GM18511 (cell line): ENCODE measurements around the gene SINHCAF.
"Not testable (repeated sequence)": the region's sequence is repeated elsewhere in the genome, so short reads cannot be mapped to it uniquely, and the experiment has no call there.

Source experiments
- ATAC-seq: cut with Tn5 transposase; IDR thresholded peaks from one replicate; pipeline ENCODE4 v1.9.1; 2021; ENCODE audit warnings: mild to moderate bottlenecking, moderate library complexity; ENCODE audit not compliant: unreplicated experiment

Gene SINHCAF, protein sequence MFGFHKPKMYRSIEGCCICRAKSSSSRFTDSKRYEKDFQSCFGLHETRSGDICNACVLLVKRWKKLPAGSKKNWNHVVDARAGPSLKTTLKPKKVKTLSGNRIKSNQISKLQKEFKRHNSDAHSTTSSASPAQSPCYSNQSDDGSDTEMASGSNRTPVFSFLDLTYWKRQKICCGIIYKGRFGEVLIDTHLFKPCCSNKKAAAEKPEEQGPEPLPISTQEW

DNA sequence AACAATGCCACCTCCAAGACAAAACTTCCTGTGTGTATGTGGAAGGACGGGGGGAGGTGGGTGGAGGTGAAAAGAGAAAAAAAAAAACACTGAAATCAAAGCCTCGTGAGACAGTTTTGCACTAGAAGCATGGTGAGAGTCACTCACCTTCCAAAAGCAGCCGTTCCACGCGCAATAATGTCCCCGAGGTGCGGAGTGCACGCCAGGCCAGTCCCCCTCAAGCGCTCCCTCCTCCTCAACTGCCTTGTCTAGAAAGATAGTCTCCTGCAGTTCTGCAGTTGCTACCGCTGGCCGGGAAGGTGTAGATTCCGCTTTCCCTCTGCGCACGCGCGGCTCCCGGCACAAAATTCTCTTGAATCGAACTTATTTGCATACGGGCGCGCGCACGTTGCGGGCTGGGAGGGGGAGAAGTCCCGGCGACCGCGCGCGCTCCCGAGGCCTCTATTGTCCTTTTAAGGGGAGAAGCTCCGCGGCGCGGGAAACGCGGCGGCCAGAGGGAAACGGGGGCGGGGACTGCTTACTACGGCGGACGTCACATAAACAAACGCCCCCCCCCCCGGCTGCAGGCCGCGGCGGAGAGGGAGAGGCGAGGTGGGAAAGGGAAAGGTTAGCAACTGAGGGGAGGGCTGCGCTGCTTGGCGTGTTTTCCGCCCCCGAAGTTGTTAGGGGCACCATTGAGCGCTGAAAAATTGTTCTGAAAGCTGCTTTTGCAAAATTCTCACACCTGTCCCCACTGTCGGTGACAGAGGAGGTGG lies at the start of gene SINHCAF:
Gene SINHCAF, minus strand, starts transcription at position 274 of the 755 bp plus-strand sequence. CDS start 27,946 bp downstream, outside the sequence.
- ATAC-seq, result peak; percentile 52

DNA sequence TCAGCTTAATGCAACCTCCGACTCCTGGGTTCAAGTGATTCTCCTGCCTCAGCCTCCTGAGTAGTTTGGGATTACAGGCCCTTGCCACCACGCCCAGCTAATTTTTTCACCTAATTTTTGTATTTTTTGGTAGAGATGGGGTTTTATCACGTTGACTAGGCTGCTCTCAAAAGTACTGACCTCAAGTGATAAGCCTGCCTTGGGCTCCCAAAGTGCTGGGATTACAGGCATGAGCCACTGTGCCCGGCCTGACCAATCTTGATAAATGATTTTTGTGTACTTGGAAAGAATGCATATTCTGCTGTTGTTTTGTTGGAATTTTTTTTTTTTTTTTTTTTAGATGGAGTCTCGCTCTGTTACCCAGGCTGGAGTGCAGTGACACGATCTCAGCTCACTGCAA lies 49.5 kb upstream of the SINHCAF start:
- ATAC-seq, result not testable (repeated sequence)

DNA sequence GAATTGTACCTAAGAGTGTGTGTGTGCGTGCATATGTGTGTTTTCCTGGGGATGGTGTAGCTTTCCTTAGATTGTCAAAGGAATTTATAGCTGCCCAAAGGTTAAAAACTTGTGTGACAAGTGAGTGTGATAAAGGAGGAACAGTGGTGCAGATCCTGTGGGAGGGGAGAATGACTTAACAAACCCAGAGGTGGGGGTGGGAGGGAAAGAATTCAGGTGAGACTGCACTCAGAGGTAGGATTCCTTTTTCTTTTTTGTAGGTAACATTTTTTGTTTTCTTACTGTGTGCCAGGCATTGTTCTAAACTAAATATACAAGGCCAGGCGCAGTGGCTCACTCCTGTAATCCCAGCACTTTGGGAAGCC lies 45.3 kb upstream of the SINHCAF start:
- ATAC-seq, result no peak

DNA sequence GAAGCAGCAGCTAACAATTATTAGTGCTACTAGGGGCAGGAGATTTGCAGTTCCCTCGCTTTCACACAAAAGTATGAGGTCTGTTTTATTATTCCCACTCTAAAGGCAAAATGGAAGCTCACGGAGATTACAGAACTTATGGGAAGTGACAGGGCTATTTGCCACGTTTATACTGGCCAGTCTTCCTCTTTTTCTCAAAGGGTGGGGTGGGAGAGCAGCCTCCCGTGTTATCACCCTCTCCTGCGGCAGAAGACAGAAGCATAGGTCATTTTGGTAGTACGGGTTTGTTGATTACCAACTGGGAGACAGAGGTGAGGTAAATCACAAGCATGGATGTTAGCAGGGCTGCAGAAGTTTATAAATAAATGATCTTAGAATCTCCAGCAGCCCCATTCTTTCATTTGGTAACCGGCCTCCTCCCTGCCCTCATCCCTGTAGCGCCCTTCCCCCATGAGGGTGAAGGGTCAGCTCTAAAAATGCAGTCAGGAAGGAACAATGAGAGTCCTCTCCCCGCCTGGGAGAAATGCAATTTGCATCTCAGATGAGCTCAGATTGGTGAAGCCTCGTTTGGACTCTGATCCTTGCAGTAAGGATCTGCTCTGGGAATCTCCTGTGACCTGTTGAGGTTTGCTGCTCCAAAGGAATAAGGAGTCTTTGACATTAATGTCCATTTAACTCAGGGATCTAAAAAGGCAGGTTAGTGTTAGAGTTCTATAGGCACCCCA lies 44.7 kb upstream of the SINHCAF start:
- ATAC-seq, result no peak

DNA sequence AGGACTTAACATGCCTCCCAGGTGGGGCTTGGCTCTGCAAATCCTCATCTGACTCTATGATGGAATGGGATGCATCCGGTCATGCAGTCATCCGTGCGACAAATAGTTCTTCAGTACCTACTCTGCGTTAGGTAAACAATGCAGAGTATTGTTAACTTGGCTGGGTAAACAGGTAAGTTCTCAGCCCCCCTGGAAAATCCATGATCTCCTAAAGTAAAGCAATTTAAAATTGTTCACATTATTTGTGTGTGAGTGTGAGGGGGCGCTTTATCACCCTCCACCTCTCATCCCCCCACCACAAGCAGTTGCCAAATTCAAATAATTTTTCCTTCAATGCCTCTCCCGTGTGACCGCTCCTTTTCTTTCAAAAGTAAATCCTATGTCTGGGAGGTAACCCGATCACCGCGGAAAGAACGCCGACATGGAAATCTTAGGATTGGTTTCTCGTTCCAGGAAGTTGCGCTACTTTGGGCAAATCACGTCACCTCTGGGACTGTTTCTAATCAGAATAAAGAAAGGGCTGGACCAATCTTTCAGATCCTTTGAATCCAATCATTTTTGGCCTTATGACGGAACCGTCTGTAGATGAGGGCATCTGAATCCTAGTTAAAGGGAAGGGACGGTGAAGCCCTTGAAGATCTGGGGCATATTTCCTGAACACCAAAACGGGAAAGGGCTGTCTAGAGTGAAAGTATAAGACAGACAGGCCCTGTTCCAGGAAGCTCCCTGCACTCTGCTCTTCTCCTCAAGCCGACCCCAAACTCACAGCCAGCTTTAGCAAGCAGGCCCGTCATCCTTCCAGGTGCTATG lies 44.0 kb upstream of the SINHCAF start:
- no peak for ATAC-seq

DNA sequence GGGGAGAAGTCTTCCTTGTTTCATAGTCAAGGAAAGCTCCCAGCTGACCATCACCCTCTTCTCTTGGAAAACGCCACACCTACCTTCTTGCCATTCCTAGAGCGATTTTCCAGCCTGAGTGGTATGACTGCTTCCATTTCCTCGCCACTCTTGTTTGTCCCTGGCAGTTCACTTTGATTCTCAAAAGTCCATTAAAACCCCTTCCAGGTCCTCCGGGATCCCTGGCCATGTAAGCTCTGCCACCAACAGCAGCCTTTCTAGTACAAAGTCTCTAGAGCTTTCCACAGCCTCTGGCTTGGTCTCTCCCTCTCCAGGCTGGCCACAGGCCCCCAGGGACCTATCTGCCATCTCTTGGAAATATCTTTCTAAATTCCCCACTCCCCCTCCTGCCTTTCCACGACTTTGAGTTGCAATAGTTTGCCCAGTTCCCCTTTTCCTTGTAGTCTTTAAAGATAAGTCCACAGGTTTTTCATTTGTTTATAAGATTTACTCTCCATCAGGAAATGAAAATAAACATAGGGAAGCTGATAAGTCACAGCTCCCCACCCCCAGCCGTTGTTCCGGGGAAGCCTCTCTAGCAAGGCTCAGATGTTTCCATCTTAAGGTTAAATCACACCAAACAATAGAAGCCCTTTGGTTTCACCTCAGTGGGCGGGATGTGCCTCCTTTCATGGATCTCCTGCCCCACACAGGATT lies 42.9 kb upstream of the SINHCAF start:
- ATAC-seq, result no peak

DNA sequence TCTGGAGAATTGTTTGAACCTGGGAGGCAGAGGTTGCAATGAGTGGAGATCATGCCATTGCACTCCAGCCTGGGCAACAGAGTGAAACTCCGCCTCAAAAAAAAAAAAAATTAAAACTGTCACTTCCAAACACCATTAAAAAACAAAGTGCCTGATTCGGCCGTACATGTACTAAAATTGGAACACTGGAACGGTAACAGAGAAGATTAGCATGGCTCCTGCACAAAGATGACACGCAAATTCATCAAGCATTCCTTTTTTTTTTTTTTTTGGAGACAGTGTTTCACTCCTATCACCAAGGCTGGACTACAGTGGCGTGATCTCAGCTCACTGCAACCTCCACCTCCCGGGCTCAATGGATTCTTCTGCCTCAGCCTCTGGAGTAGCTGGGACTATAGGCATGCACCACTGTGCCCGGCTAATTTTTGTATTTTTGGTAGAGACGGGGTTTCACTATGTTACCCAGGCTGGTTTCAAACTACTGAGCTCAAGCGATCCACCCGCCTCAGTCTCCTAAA lies 40.2 kb upstream of the SINHCAF start:
- no peak for ATAC-seq

DNA sequence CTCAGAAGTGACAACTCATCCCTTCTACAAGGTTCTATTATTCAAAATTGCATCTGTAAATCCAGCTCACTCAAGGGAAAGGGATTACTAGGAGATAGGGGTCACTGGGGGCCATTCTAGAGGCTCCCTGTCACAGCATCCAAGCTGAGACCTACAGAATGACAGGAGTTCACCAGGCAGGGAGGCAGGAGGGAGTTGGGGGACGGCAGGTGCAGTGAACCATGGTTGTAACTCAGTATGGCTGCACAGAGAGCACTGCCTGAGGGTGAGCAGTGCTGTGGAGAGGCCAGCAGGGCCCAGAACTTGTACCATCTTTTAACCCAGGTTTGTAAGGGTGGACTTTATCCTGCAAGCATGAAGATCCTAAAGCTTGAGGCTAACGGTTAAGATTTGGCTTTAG lies 37.9 kb upstream of the SINHCAF start:
- ATAC-seq, result no peak

DNA sequence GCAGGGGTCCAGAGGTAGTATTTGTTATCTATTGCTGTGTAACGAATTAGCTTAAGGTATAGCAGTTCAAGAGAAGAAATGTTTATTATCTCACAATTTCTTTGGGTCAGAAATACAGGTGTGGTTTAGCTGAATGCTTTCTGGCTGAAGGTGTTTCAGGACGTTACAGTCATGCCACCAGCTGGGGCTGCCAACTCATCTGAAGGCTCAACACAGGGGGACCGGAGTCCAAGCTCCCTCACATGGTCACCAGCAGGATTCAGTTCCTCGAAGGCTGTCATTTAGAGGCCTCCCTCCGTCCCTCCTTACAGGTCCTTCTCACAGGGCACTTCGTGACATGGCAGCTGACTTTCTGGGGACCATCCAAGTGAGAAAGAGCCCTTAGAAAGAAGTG lies 37.5 kb upstream of the SINHCAF start:
- peak; percentile 25 for ATAC-seq

DNA sequence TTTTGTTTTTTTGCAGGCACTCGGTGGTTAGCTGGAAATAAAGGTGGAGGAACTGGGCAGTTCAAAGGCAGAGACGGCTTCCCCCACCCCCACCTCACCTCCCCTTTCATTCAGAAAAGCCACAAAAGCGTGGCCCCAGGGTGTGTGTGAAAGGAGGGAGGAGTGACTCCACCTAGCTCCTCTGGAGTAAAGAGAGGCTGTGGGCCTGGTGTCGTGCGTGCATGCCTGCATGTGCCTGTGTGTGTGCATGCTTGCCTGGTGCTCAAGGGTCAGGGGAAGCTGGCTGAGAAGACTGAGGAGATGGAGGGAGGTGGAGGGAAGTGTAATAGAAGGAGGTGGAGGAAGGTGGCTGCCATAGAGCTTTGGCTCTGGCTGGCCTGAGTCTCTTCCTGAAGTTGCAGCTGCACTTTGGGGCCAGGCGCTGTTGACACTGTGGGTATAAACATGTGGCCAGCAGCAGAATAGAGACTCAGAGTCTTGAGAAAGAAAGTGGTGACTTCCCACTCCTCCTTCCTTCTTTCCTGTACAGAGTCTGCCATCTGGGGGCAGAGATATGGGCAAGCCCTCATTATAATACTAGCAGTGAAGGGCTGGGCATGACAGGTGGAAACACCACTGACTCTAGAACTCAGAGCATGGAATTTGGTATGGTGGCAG lies 36.9 kb upstream of the SINHCAF start:
- peak; percentile 78 for ATAC-seq

DNA sequence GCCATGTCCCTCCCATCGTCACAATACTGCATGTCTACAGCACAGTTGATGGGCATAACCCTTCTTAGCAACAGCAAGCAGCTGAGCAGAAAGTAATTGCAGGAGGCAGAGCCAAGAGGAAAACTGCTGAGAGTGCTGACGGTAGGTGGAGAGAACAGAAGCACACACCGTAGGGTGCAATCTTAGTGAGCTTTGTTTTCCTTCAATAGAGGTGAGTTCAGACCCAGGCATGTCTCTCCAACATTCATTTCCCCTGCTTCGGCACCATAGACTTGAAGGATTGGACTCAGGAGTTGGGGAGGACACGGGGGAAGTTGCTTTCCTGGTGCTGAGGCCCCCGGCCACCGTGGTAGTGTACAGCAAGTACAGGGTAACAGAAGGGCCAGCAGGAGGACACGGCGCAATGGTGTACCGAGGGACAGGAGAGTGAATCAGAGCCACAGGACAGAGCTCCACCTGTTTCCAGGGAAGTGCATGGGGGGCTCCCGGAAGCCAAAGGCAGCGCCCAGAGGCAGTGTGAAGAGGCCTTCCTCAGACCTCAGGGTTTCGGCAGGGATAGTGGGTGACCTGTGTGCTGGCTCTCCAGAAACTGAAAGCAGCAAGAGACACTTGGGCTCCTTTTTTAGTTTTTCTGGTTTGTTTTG lies 36.3 kb upstream of the SINHCAF start:
- peak; percentile 49 for ATAC-seq

DNA sequence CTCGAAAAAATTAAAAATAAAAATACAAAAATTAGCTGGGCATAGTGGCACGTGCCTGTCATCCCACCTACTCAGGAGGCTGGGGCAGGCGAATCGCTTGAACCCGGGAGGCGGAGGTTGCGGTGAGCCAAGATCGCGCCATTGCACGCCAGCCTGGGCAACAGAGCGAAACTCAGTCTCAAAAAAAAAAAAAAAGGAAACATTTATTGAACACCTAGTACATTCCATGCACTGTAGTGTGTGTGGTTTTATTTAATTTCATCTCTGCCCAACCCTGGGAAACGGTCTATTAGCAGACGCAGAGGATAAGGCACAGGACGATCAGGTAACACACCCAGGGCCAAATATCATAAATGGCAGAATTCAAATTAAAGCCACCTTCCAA lies 35.8 kb upstream of the SINHCAF start:
- ATAC-seq, result no peak

DNA sequence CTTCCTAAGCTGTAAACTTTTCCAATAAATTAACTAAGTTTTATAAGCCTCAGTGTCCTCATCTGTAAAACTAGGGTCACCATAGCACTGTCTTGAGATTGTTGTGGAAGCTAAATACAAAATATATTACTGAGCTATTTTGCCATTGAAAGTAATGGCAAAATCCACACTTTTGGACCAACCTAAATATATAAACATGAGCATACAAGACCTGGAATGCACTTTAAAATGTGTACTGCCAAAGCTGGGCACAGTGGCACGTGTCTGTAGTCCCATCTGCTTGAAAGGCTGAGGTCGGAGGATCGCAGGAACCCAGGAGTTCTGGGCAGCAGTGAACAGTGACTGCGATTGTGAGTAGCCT lies 29.8 kb upstream of the SINHCAF start:
- no peak for ATAC-seq

DNA sequence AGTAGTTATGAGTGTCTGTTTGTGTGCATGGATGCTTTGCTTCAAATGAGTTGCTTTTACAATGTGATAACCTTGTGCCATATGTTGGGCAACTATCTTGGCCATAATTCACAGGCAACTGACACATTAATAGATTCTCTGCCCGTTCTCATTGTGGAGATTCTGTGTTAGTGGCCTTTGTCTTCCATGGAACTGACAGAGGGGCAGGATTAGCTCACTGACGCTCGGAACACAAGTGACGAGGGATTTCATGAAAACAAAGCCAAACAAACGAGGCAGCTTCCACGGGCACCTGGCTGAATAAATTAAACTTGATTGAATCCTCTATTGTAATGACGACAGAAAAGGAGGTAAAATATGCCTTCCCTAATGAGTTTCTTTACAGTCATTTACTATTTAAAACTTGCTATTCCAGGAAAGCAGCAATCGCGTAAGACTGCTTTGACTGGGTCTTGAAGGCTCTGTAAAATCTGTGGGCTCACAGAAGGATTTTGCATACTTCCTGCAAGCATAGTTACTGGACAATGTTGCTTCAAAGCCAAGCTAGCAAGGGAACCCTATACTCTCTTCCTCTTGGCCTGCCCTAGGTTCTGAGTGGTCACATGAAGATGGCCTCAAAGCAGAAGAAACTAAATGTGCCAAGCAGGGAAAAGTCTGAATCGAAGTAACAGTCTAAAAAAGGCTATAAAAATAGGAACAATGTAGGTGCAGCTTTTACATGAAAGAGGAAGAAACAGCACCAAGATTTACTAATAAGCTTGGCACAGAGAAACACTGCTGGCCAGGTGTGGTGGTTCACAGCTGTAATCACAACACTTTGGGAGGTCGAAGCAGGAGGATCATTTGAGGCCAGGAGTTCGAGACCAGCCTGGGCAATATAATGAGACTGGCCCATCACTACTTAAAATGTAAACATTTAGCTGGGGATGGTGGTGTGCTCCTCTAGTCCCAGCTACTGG lies 28.1 kb upstream of the SINHCAF start:
- ATAC-seq, result no peak

DNA sequence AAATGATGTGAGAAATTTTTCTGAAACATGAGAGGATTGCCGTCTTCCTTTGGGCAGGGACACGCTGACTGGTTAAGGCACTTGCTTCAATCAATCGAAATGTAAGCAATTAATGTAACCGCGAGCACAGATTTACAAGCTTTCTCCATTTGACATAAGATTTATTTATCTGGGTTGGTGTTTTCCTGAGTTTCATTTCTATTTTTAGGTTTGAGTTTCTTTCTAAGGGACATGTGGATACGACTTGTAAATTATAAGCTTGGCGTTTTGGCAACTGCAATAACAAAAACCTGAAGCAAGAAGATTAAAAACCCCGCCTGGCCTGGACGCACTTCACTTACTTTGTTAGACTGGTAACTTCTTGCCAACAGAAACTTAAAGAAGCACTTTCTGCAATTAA lies 20.3 kb upstream of the SINHCAF start:
- ATAC-seq, result no peak

DNA sequence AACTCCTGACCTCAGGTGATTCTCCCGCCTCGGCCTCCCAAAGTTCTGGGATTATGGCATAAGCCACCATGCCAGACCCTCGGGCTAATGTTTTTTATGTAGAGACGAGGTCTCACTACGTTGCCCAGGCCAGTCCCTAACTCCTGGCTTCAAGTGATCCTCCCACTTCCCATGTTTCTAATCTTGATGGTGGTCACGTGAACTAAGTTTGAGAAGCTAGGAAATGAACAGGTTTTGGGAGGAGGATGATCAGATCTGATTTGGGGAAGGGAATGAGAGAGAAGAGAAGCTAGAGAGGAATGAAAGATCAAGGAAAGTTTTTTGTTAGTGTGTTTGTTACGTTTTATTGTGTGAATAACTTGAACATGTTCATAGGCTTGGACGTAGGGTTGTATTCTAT lies 17.2 kb upstream of the SINHCAF start:
- ATAC-seq, result no peak

DNA sequence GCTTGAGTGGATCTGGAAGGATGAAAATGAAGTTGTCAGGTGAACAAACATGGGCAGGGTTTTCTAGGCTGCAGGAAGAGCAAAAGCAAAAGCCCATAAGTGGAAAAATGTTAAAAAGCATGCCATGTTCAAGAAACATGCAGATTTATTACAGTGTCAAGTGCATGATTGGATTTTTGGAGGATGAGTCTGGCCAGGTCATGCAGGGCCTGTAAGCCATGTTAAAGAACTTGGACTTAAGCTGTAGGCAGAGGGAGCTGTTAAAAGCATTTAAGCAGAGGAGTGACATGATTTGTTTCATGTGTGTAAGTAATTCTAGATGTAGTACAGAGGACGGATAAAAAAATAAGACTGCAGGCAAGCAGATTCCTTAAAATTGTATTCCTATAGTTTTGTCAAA lies 16.3 kb upstream of the SINHCAF start:
- no peak for ATAC-seq

DNA sequence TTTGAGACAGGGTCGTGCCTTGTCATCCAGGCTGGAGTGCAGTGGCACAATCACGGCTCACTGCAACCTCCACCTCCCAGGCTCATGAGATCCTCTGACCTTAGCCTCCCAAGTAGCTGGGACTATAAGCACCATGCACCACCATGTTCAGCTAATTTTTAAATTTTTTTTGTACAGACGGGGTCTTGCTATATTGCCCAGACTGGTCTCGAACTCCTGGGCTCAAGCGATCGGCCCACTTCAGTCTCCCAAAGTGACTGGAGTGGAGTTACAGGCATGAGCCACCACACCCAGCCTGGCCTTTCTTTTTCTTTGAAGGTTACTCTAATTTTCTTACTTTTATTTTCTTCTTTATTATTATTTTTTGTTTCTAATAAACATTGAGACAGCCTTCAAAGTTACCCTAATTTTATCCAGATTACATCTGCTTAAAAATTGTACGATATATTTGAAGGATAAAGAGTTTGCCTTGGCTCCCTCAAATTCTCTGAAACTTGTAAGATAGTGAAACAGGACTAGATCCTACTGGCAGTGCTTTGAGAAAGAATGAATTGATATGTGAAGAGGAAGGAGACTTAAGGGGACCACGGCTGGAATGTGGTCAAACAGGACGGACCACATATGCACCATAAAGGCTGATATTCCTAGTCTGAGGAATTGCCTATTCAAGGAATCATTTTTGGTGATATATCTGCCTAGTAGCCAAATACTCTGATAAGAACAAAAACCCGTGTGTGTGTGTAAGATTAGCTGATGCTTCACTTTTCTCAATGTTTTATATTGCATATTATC lies 14.1 kb upstream of the SINHCAF start:
- no peak for ATAC-seq
